K562 (cell line): ENCODE measurements around the gene CHKB. TPM values are rescaled to one million over a fixed set of nuclear protein-coding genes. Genes with fewer than 3 reads are reported as not detected.
A peak's percentile ranks its signal among the peaks of the same experiment; 100 is the strongest.

Experiments used
- BCLAF1 ChIP-seq, 2 experiments: fragments of 450-650 bp in 1 of 2; IDR thresholded peaks; 2 replicates each; pipeline ENCODE4 v1.6.1; 2011 to 2017; ENCODE audit warnings: low read depth in 2 of 2, antibody characterized with exemption in 1 of 2, borderline replicate concordance in 1 of 2, low read length in 1 of 2, mild to moderate bottlenecking in 1 of 2, mixed read lengths in 1 of 2; ENCODE audit not compliant: control insufficient read depth in 1 of 2
- DPF2 ChIP-seq: fragments of 450-650 bp; IDR thresholded peaks from 2 replicates; pipeline ENCODE4 v1.6.1; 2016
- EHMT2 ChIP-seq: fragments of 450-650 bp; IDR thresholded peaks from 2 replicates; pipeline ENCODE4 v1.6.1; 2018; ENCODE audit warnings: antibody characterized with exemption
- FIP1L1 ChIP-seq: fragments of 200-400 bp; formaldehyde crosslinking; IDR thresholded peaks from 2 replicates; pipeline ENCODE4 v1.6.1; 2018; ENCODE audit warnings: mild to moderate bottlenecking, low read depth, low read length; ENCODE audit not compliant: poor library complexity, severe bottlenecking
- LCOR ChIP-seq: sonication (generic); formaldehyde crosslinking; IDR thresholded peaks from 2 replicates; pipeline ENCODE4 v1.8.0; 2022; ENCODE audit warnings: mild to moderate bottlenecking, missing genetic modification reagents
- NFE2 ChIP-seq: IDR thresholded peaks from 2 replicates; pipeline ENCODE4 v1.6.1; 2014; ENCODE audit warnings: antibody characterized with exemption, low read depth
- NR3C1 ChIP-seq: sonication (generic); formaldehyde crosslinking; IDR thresholded peaks from 2 replicates; pipeline ENCODE4 v1.8.1; 2022; ENCODE audit warnings: missing genetic modification reagents
- PCBP2 ChIP-seq: fragments of 200-400 bp; formaldehyde crosslinking; IDR thresholded peaks from 2 replicates; pipeline ENCODE4 v1.6.1; 2018; ENCODE audit warnings: low read length, low read depth, mild to moderate bottlenecking, moderate library complexity; ENCODE audit not compliant: poor library complexity, severe bottlenecking
- PHB2 ChIP-seq: fragments of 450-650 bp; IDR thresholded peaks from 2 replicates; pipeline ENCODE4 v1.6.1; 2017; ENCODE audit warnings: low read depth
- RB1 ChIP-seq: fragments of 450-650 bp; IDR thresholded peaks from 2 replicates; pipeline ENCODE4 v1.6.1; 2017; ENCODE audit warnings: low read depth, mild to moderate bottlenecking
- TBL1XR1 ChIP-seq, 2 experiments: IDR thresholded peaks; 2 replicates each; pipeline ENCODE4 v1.6.1; 2012; ENCODE audit warnings: improper control_type of control experiment in 2 of 2, low read length in 2 of 2, mild to moderate bottlenecking in 1 of 2
- TEAD4 ChIP-seq, 2 experiments: sonication (generic) in 1 of 2; formaldehyde crosslinking in 1 of 2; IDR thresholded peaks; 2 replicates each; pipeline versions ENCODE4 v1.6.1 to v1.8.0; 2012 to 2022; ENCODE audit warnings: borderline replicate concordance in 1 of 2, inconsistent platforms in 1 of 2, low read length in 1 of 2, mild to moderate bottlenecking in 1 of 2, missing genetic modification reagents in 1 of 2
- USF1 ChIP-seq: sonication (generic); formaldehyde crosslinking; IDR thresholded peaks from 2 replicates; pipeline ENCODE4 v1.9.0; 2022; ENCODE audit warnings: mild to moderate bottlenecking, missing genetic modification reagents
- ZNF121 ChIP-seq: sonication (generic); formaldehyde crosslinking; conservative IDR thresholded peaks from 2 replicates; pipeline ENCODE4 v1.8.0; 2022; ENCODE audit warnings: missing genetic modification reagents
- ZNF311 ChIP-seq: fragments of 250-450 bp; sonication (Bioruptor Pico); IDR thresholded peaks from 2 replicates; pipeline ENCODE4 v1.4.0; 2020; ENCODE audit warnings: mild to moderate bottlenecking, moderate library complexity
- ZNF395 ChIP-seq: fragments of 200-800 bp; sonication (Bioruptor generic); IDR thresholded peaks from 2 replicates; pipeline ENCODE4 v1.6.1; 2017; ENCODE audit warnings: missing genetic modification characterization, missing compliant biosample characterization
- ZNF512 ChIP-seq: IDR thresholded peaks from 2 replicates; pipeline ENCODE4 v1.6.1; 2016; ENCODE audit warnings: missing genetic modification characterization, missing compliant biosample characterization
- ZNF740 ChIP-seq, 3 experiments: fragments of 200-800 bp in 1 of 3; sonication (Bioruptor generic) in 1 of 3; sonication (generic) in 1 of 3; formaldehyde crosslinking in 1 of 3; IDR thresholded peaks; 2 replicates each; pipeline versions ENCODE4 v1.6.1 to v1.8.0; 2016 to 2022; ENCODE audit warnings: mild to moderate bottlenecking in 2 of 3, missing compliant biosample characterization in 2 of 3, missing genetic modification characterization in 2 of 3, missing genetic modification reagents in 1 of 3
- ZNF764 ChIP-seq: fragments of 250-450 bp; sonication (Bioruptor Pico); IDR thresholded peaks from 2 replicates; pipeline ENCODE4 v1.4.0; 2020; ENCODE audit warnings: low read depth, mild to moderate bottlenecking, moderate library complexity
- polyA plus RNA-seq, 8 experiments: library from polyadenylated mRNA; depleted of rRNA in 4 of 8; stranded (reverse) in 5 of 8; unstranded in 3 of 8; fragments of >200 nt; fragmentation: Nextera tagmentation in 2 of 8; fragmentation: Illumina TruSeq in 1 of 8; extraction: Ambion mirVana in 2 of 8; extraction: Trizol in 1 of 8; gene quantifications; 2 replicates each; pipeline versions ENCODE4 v1.2.1 to v1.2.3, GENCODE V29; 2011 to 2014; ENCODE audit warnings: inconsistent platforms in 1 of 8, missing spikeins in 1 of 8
- total RNA-seq, 7 experiments: library from RNA; depleted of rRNA in 6 of 7; stranded (reverse); fragments of >200 nt in 6 of 7; fragmentation: Illumina TruSeq in 2 of 7; extraction: Trizol in 2 of 7; gene quantifications; 2 replicates each; pipeline versions ENCODE4 v1.2.1 to v1.2.3, GENCODE V29; 2011 to 2021; ENCODE audit warnings: low replicate concordance in 1 of 7

CHKB gene
- total and polyA plus RNA-seq, 9 of the 15 experiments (the other 6 are each of a cell fraction or from before 2014, with no cell fraction given) = 2.7 to 31.0 (median 11.0) TPM

- TF ChIP-seq TEAD4 (IDR thresholded peaks at IDR 0.05; ENCODE audit: low read length) (no peak), TEAD4 (CRISPR knock-in tag; IDR thresholded peaks at IDR 0.05; ENCODE audit: borderline replicate concordance) (no peak), FIP1L1 (no peak), EHMT2 (peak; percentile 59; the same call in 1 of the 2 replicates), ZNF121 (CRISPR knock-in tag) (no peak), ZNF740 (CRISPR knock-in tag; IDR thresholded peaks at IDR 0.05) (no peak), ZNF740 (tag; IDR thresholded peaks at IDR 0.05) (no peak), DPF2 (peak; percentile 27; the same call in 1 of the 2 replicates), ZNF311 (CRISPR knock-in tag) (no peak), PCBP2 (no peak), BCLAF1 (IDR thresholded peaks at IDR 0.05; ENCODE audit: borderline replicate concordance in 1 of 2, control insufficient read depth in 1 of 2, low read depth in 2 of 2, low read length in 1 of 2) (peak in 1 of 2 experiments; percentile 61; a peak in 1 of 4 replicates), USF1 (CRISPR knock-in tag) (no peak), TBL1XR1 (IDR thresholded peaks at IDR 0.05; ENCODE audit: low read length in 2 of 2) (no peak), PHB2 (peak; percentile 31; the same call in 1 of the 2 replicates), ZNF764 (no peak), NR3C1 (CRISPR knock-in tag) (no peak), ZNF512 (tag) (no peak), LCOR (CRISPR knock-in tag) (no peak), ZNF395 (CRISPR knock-in tag) (no peak), NFE2 (no peak), RB1 (no peak)
Measured at GRCh38 chr22:50628543-50629134, 46.0 kb upstream of the CHKB start (continued).
